HG02870 (cell line): ENCODE results near the gene ATXN7L3.
A peak's percentile ranks its signal among the peaks of the same experiment; 100 is the strongest.
"Not testable (repeated sequence)": the region's sequence is repeated elsewhere in the genome, so short reads cannot be mapped to it uniquely, and the experiment has no call there.

Source experiments
- ATAC-seq: cut with Tn5 transposase; IDR thresholded peaks from one replicate; pipeline ENCODE4 v1.9.1; 2021; ENCODE audit warnings: mild to moderate bottlenecking, moderate library complexity; ENCODE audit not compliant: unreplicated experiment

The ATXN7L3 gene, protein sequence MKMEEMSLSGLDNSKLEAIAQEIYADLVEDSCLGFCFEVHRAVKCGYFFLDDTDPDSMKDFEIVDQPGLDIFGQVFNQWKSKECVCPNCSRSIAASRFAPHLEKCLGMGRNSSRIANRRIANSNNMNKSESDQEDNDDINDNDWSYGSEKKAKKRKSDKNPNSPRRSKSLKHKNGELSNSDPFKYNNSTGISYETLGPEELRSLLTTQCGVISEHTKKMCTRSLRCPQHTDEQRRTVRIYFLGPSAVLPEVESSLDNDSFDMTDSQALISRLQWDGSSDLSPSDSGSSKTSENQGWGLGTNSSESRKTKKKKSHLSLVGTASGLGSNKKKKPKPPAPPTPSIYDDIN

DNA sequence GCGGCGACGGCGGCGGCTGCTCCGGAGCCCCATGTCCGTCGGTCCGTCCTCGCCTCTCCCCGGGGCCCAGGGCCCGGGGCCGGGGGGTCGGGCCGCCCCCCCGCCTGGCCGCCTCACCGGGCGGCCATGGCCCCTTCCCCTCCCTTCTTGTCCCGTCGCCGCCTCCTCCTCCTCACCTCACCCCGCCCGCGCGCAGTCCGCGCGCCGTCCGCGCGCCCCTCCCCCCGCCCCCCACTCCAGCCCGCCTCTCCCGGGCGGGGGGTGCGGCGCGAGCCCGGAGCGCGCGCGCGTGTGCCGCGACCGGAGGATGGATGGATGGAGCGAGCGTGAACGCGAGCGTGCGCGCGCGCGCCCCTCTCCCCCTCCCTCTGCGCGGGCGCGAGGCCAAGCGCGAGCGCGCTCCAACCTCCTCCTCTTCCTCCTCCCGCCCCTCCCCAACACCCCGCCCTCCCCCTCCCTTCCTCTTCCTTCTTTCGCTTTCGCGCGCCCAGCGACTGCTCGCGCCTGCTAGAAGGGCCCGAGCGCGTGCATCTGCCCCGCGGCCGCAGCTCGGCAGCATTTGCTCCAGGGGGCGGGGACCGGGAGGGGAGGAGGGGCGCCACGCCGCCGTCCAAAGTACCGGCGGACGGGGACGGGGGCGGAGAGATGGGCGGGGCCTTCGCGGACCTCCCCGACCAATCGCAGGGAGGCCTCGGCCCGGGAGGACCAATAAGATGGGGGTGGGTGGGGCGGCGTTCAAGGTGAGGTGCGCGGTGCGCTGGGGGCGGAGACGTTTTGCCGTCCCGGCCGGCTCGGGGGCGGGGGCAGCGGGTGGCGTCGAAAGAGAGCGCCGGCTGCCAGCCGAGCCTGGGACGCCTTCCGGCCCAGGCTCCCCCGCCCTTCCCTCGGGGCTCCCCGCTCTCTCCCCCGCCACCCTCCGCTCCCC is at the start of gene ATXN7L3:
TSS of gene ATXN7L3 (minus strand) at position 332 of the 925 bp plus-strand sequence. CDS start 1,814 bp downstream, outside the sequence.
- peak; percentile 65 for ATAC-seq

DNA sequence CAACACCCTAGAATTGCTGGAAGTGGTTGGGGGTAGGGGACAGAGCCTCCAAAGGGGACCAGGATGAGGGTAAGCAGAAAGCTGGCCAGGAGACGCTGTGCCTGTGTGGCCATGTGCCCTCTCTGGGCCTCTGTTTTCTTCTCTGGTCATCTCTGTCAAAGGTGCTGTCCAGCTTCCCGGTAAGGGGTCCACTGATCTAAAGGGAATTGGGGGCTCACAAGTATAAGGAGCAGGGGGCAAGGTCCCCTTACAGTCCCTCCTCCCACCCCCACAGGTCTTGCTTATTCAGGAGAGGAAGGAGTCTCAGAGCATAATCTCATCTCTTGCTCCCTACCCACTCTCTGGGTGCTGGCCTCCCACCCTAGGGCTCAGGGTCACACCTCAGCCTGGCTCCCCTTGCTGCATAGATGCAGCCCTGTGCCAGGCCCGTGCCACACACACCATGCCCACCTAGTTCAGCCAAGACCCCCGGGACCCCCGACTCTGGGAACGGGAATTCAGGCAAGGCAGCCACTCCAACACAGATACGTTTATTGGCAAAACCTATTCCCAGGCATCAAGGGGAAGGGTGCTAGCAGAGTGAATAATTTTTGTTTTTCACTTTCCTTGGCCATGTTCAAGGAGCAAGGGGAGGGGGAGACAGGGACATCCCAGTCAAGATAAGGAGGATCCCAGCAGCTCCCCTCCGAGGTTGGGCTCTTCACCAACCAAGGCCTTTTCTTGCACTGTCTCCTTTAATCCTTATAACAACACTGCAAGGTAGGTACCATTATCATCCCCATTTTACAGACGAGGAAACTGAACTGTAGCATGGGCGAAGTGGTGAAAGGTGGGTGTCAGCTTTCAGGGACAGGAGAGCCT is 48.4 kb upstream of the ATXN7L3 start:
- ATAC-seq: no peak

DNA sequence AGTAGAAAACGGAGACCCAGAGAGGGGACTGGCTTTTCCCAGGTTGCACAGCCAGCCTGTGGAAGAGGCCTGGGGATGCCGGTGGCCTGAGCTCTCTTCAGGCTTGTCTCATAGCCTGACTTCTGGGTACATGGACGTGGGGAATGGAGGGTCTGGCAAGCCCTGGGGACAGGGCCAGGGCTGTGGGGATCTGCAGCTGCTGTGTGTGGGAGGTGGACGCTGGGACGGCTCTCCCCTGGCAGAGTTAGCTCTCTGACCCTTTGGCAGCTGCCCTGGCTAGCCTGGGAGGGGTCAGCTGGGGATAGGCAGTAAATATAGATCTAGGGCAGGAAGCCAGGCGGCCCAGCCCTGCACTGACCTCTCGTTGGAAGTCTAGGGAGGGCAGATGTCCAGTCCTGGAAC is 47.8 kb upstream of the ATXN7L3 start:
- ATAC-seq: no peak

DNA sequence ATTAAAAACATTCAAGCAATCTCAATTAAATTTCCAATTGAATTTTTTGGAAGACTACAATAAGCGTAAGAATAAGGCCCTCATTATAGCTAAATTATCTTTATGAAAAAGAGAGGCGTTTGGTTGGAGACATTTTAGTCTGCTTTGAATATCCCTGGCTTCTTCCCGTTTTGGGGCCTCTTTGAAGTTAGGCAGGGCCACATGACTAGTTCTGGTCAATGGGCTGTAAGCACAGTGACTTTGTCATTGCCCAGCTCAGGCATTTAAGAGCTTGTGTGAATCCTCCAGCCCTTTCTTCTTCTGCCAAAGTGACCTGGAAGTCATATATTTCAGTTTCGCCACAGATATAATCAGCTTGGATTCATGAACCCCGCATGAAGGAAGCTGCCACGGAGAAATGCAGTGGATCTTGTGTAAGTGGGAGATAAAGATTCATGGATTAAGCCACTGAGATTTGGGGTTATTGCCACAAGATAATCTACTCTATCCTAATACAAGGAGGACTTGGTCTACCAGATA is 41.5 kb upstream of the ATXN7L3 start:
- no peak for ATAC-seq

DNA sequence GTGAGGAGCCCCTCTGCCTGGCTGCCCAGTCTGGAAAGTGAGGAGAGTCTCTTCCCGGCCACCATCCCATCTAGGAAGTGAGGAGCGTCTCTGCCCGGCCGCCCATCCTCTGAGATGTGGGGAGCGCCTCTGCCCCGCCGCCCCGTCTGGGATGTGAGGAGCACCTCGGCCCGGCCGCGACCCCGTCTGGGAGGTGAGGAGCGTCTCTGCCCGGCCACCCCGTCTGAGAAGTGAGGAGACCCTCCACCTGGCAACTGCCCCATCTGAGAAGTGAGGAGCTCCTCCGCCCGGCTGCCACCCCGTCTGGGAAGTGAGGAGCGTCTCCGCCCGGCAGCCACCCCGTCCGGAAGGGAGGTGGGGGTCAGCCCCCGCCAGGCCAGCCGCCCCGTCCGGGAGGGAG is 38.2 kb upstream of the ATXN7L3 start:
- not testable (repeated sequence) for ATAC-seq

DNA sequence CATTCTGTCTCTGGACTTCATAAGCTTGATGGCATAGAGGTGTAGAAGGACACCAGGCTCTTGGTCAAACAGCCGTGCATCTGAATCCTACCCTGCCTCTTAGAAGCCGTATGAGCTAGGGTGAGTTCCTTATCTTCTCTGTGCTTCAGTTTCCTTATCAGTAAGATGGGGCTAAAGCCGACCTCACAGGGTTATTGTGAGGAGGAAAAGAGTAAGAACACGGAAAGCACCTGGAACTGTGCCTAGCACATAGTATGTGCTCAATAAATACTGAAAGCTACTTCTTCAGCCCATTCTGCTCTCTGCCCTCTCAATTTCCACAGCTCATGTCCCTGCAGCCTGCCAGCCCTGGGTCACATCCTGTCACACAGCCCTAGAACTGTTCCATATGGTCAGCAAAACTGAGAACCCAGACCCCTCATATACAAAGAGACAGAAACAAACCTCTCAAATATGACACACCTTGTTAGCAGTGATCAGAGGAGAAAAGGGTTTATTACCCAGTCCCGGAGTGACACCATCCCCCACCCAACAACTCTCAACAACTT is 36.8 kb upstream of the ATXN7L3 start:
- ATAC-seq: no peak

DNA sequence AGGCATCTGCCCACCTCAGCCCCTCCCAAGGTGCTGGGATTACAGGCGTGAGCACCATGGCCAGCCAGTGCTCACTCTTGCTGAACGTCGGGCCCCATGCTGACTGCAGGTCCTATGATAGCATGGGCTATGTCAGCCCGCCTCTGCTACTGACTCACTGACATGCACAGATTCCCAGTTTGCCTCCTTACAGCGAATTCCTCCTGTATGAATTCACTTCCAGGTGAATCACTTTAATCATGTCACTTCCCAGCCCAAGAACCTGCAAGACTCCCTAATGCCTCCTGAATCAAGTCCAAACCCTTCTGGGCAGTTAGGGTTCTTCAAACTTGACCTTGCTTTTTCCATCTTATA is 35.9 kb upstream of the ATXN7L3 start:
- no peak for ATAC-seq

DNA sequence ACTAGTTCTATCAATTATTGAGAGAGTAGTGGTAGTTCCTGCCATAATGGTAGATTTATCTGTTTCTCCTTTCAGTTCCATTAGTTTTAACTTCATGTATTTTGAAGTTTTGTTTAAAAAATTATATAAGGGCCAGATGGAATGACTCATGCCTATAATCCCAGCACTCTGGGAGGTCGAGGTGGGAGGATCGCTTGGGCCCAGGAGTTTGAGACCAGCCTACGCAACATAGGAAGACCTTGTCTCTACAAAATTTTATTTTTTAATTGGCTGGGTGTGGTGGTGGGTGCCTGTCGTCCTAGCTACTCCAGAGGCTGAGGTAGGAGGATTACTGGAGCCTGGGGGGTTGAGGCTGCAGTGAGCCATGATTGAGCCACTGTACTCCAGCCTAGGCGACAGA is 33.9 kb upstream of the ATXN7L3 start:
- no peak for ATAC-seq

DNA sequence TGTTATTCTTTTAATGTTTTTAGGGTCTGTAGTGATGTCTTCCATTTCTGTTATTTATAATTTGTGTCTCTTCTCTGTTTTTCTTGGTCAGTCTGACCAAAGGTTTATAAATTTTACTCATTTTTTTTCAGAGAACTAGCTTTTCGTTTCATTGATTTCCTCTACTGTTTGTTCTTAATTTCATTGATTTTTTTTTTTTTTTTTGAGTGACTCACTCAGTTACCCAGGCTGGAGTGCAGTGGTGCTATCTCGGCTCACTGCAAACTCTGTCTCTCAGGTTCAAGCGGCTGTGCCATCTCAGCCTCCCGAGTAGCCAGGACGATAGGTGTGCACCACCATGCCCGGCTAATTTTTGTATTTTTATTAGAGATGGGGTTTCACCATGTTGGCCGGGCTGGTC is 32.4 kb upstream of the ATXN7L3 start:
- ATAC-seq: no peak

DNA sequence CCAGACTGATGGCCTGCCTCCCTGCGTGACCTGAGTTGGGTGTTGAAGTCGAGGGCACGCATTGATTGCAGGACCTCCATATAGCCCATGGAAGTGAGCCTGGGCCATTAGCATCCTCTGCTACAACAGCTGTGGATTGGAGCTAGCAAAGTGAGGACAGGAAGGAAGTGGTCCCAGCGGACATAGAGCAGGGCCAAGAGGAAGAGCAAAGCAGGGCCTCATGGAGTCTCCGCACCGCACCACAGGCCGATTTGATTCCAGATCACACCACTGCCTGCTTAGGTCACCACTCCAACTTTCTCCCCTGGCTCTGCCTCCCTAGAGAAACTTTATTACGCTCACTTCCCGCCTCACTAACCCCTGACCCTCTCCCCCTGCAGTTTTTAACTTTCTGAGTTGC is 30.5 kb upstream of the ATXN7L3 start:
- no peak for ATAC-seq

DNA sequence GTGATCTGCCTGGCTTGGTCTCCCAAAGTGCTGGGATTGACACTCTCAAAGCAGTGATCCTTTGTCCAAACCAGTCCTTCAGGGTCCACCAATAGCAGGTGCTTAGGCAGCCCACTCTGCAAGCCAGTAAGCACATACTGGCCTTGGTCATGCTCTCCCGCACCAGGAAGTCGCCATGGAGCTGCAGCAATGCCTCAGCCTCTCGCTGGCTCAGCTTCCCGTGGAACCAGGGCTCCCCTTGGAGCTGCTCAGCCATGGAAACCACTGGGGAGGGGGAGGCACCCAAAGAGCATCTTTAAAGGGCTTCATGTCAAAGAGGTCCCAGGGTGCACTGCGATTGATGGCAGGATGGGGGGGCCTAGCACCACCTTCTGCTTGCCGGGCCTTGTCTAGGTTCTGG is 29.4 kb upstream of the ATXN7L3 start:
- ATAC-seq: no peak

DNA sequence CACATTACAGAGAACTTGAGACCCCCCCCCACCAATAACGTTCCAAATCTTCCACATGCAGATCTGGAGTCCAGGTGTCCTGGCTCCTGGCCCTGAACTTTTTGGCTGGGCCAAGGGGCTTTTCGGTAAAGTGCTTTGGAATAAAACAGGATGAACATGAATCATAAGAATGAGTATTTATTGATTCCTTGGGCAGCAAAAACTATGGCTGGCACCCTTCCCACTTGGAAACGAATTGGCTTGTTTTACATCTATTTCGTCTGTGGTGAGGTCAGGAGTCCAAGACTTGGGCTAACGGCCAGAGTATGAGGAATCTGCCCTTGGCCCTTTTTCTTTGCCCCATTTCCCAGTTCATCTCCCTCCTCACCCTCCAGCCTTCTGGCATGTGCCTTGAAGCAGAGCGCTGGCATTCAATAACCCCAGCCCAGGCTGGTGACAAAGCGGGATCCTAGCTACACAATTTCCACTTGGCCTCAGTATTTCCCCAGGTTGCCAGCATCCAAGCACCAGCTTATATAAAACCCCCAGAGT is 23.9 kb upstream of the ATXN7L3 start:
- ATAC-seq: no peak

DNA sequence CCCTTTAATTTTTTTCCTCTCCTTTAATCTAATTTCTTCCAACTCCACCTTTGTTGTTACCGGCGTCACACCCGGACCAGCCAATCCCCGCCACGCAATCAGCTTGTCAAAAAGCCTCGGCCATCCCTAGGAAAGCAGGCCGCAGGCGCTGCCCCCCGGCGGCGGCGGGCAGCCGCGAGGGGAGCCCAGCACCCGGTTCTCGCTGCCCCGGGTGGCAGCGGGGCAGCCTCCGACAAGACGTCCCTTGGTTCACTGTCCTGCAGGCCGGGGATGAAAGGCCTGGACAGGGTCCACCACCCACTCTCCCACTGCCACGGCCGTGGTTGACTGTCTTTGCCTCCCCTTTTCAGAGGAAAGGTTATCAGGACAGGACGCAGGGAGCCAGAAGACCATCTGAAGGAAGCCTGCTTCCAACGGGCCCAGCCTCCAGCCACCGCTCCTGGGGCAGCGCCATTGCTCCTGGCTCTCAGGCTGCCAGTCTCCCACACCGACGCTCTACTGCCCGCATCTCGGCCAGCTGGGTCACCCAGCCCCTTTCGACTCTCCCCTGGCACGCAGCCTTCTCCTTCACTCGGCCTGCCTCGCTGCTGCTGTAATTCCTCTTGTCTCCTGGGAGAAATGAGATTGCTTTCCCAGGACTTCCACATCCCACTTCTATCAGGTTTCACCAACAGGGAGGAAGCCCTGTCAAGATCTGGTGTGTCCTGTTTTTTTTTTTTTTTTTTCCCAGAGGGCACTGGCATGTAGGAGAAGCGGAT is 22.6 kb upstream of the ATXN7L3 start:
- no peak for ATAC-seq

DNA sequence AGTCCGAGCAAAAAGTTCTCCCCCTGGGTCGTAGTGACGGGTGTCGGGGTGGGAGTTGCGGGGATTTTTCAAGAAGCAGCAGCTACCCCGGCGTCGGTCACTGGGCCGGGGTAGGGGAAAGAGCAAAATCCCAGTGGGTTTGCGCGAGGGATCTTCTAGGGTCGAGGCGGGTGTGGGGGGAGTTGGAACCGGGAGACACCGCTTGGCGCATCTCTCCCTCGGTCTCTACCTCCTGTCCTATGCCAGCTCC is 22.1 kb upstream of the ATXN7L3 start:
- ATAC-seq: no peak

DNA sequence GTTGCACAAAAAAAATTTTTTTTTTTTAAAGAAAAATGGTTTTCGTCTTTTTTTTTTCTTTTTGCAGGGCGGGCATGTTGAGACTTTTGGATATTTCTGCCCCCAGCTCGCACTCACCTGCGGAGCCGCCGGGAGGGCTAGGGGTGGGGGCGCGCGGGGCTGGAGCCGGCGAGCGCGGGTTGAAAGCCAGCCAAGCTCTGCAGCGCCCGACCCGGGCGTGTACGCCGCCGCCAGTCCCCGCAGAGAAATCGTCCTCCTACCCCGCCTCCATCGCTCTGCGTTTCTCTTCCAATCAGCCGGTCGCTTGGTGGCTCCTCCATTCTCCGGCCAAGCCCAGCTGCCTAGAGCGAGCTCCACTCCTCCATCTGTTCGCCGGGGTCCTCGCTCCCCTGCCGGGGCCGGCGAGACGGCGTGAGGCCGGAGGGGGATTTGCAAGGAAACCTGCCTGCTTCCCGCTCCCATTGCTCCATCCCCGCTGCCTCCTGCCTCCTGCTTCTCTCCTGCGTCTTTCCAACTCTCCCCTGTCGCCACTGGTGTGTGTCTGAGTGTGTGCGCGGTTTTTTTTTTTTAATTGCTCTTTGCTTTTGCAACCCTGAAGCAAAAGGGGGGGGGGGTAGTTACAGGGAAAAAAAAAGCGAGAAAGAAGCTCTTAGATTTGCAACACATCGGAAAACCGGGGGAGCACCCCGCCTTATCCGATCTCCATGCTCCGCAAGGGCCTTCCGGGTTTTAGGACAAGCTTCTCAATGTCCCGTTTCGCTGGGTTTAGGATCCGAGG is 21.6 kb upstream of the ATXN7L3 start:
- no peak for ATAC-seq

DNA sequence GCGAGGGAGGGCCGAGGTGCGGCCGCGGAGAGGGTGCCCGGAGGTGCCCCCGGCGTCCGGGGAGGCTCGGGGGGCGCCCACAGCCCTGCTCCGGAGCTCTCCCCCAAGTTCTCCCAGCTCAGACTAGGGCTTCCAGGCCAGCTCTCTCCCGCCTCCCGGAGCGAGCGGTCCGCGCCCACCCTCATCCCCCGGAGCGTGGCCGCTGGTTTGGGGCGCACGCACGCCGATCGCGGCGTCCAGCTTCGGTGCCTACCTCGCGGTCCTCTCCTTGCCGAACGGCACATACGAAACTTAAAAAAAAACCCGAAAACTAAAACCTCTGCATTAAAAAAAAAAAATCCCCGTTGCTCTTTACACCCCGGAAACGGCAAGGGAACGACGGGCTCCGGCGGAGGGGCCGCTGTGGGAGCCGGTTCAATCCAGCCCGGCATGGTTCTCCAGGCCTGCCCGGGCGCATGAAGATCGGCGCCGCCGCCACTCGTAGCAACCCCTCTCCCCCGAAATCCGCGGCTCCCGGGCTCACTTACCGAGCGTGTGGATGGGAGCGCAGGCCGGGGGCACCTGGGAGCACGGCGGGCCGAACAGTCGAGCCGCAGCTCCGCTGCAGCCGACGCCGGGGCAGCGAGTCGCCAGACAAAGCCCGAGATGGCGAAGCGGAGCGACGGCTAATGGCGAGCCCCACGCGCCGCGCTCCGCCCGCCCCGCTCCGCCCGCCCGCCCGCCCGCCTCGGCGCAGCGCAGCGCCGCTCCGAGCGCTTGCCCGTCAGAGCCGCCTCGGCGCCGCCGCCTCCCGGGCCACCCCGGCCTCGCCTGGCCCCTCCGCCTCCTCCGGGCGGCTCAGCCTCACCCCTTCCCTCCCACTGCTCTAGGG is 20.8 kb upstream of the ATXN7L3 start:
- no peak for ATAC-seq

DNA sequence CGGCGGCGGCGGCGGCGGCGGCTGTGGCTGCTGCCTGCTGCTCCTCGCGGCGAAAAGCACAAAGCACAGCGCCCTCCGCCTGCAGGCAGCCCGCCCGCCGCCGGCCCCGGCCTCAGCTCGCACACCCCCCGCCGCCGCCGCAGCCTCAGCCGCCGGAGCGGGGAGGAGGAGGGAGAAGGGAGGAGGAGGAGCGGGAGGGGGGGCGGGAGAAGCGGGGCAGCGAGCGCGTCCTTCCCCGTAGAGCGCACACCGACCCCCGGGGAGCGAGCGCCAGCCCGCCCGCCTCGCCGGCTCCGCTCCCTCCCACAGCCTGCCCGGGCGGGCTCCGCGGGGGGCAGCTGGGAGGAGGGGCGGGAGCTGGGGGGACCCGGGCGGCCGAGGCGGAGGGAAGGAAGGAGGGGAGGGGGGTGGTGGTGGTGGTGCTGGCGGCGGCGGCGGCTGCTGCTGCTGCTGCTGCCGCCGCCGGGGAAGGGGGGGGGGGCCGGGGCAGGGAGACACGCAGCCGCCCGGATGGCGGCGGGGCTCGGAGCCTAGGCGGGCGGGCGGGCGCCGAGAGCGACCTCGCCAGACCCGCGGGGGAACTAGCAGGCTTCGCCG is 20.0 kb upstream of the ATXN7L3 start, which contains the start of gene UBTF:
TSS of gene UBTF (minus strand) at position 60 of the 597 bp plus-strand sequence. CDS start 1,446 bp downstream, outside the sequence.
- ATAC-seq: peak; percentile 6
